ENCODE measurements around the gene ACE2.

ACE2 gene

GRCh38 chrX:15512401-15512965 is 88.3 kb downstream of the ACE2 start:
- no peak for DNase-seq (ENCODE audit: extremely low spot score)
- ChIA-PET POLR2A (no interaction called here), CTCF (interaction anchor here (0.6 to 0.9 kb wide), 4 partner anchors 11 to 251 kb away, joined by 3 read pairs; no protein-coding TSS in a partner anchor)
- TF ChIP-seq PKNOX1 (IDR thresholded peaks at IDR 0.05) = no peak
- TF ChIP-seq ARNT (IDR thresholded peaks at IDR 0.05) = no peak
- TF ChIP-seq FOXK2 (IDR thresholded peaks at IDR 0.05) = no peak
- no peak for TF ChIP-seq ZNF384 (IDR thresholded peaks at IDR 0.05)
- TF ChIP-seq LEF1 (IDR thresholded peaks at IDR 0.05; ENCODE audit: borderline replicate concordance) = no peak
- TF ChIP-seq ELF4 (IDR thresholded peaks at IDR 0.05) = no peak
- no peak for TF ChIP-seq HDGF (IDR thresholded peaks at IDR 0.05; ENCODE audit: borderline replicate concordance)
- TF ChIP-seq TARDBP (IDR thresholded peaks at IDR 0.05) = no peak
- no peak for TF ChIP-seq BHLHE40 (IDR thresholded peaks at IDR 0.05; ENCODE audit: borderline replicate concordance)
- no peak for TF ChIP-seq FOXM1 (IDR thresholded peaks at IDR 0.05; ENCODE audit: borderline replicate concordance)
- TF ChIP-seq L3MBTL2 (conservative IDR thresholded peaks at IDR 0.05) = no peak
- TF ChIP-seq SP1 (IDR thresholded peaks at IDR 0.05) = no peak
- no peak for TF ChIP-seq FOXA1 (IDR thresholded peaks at IDR 0.05)
- TF ChIP-seq NFRKB (IDR thresholded peaks at IDR 0.05) = no peak

GRCh38 chrX:15511563-15511962 is 89.2 kb downstream of the ACE2 start:
- no peak for DNase-seq (ENCODE audit: extremely low spot score)
- CTCF ChIA-PET = no interaction called here
- TF ChIP-seq CTBP1 (IDR thresholded peaks at IDR 0.05; ENCODE audit: borderline replicate concordance) = no peak
- TF ChIP-seq SP1 (IDR thresholded peaks at IDR 0.05) = no peak
- no peak for TF ChIP-seq HDGF (IDR thresholded peaks at IDR 0.05; ENCODE audit: borderline replicate concordance)
- TF ChIP-seq FOXK2 (IDR thresholded peaks at IDR 0.05) = no peak
- TF ChIP-seq ARNT (IDR thresholded peaks at IDR 0.05) = no peak
- no peak for TF ChIP-seq PKNOX1 (IDR thresholded peaks at IDR 0.05)
- TF ChIP-seq SUZ12 (IDR thresholded peaks at IDR 0.05) = no peak
- TF ChIP-seq BHLHE40 (IDR thresholded peaks at IDR 0.05; ENCODE audit: borderline replicate concordance) = no peak
- TF ChIP-seq FOXM1 (IDR thresholded peaks at IDR 0.05; ENCODE audit: borderline replicate concordance) = no peak
- TF ChIP-seq NFRKB (IDR thresholded peaks at IDR 0.05) = no peak
- POLR2A ChIA-PET = no interaction called here

Measured in HEK293T (cell line).